ENCODE data around the gene GZMA. TPM values are rescaled to one million over a fixed set of nuclear protein-coding genes. Genes with fewer than 3 reads are reported as not detected.

Gene GZMA
- total RNA-seq, 1 donor from 2014 or later = not detected

GRCh38 chr5:55110217-55110616 is 7.8 kb downstream of the GZMA start:
- Mint-ChIP-seq H3K4me3 (ENCODE audit: unreplicated experiment) (no peak overlapping the region), H3K4me1 (ENCODE audit: low read depth, unreplicated experiment) (no peaks in the 10 kb centered on the region), H3K9me3 (ENCODE audit: unreplicated experiment) (no peaks in the 10 kb centered on the region), H3K36me3 (ENCODE audit: unreplicated experiment) (no peaks in the 10 kb centered on the region), H3K27me3 (ENCODE audit: unreplicated experiment) (peaks cover 2% of the 10 kb centered on the region), H3K27ac (ENCODE audit: unreplicated experiment) (no peak overlapping the region)
- no peak for DNase-seq
- TF ChIP-seq CTCF (IDR thresholded peaks at IDR 0.05; ENCODE audit: partially characterized antibody, unreplicated experiment) = no peak

GRCh38 chr5:55113327-55113726 is 10.9 kb downstream of the GZMA start:
- Mint-ChIP-seq H3K27me3 (ENCODE audit: unreplicated experiment) (peaks cover 2% of the 10 kb centered on the region), H3K27ac (ENCODE audit: unreplicated experiment) (no peak overlapping the region), H3K9me3 (ENCODE audit: unreplicated experiment) (no peaks in the 10 kb centered on the region), H3K4me3 (ENCODE audit: unreplicated experiment) (no peak overlapping the region), H3K36me3 (ENCODE audit: unreplicated experiment) (no peaks in the 10 kb centered on the region), H3K4me1 (ENCODE audit: low read depth, unreplicated experiment) (no peaks in the 10 kb centered on the region)
- no peak for DNase-seq
- no peak for TF ChIP-seq CTCF (IDR thresholded peaks at IDR 0.05; ENCODE audit: partially characterized antibody, unreplicated experiment)

- no peak overlapping the region for H3K4me3 Mint-ChIP-seq (ENCODE audit: unreplicated experiment)
- no peak for TF ChIP-seq CTCF (IDR thresholded peaks at IDR 0.05; ENCODE audit: partially characterized antibody, unreplicated experiment)
- peaks cover 2% of the 10 kb centered on the region for H3K27me3 Mint-ChIP-seq (ENCODE audit: unreplicated experiment)
- no peaks in the 10 kb centered on the region for H3K4me1 Mint-ChIP-seq (ENCODE audit: low read depth, unreplicated experiment)
- H3K36me3 Mint-ChIP-seq (ENCODE audit: unreplicated experiment) = no peaks in the 10 kb centered on the region
- no peaks in the 10 kb centered on the region for H3K9me3 Mint-ChIP-seq (ENCODE audit: unreplicated experiment)
- H3K27ac Mint-ChIP-seq (ENCODE audit: unreplicated experiment) = no peak overlapping the region
- DNase-seq = no peak
These were observed 11.6 kb downstream of the GZMA start for GRCh38 chr5:55114061-55114460.

- Mint-ChIP-seq H3K9me3 (ENCODE audit: unreplicated experiment) (no peaks in the 10 kb centered on the region), H3K27me3 (ENCODE audit: unreplicated experiment) (no peaks in the 10 kb centered on the region), H3K4me1 (ENCODE audit: low read depth, unreplicated experiment) (no peaks in the 10 kb centered on the region), H3K4me3 (ENCODE audit: unreplicated experiment) (no peak overlapping the region), H3K27ac (ENCODE audit: unreplicated experiment) (no peak overlapping the region), H3K36me3 (ENCODE audit: unreplicated experiment) (no peaks in the 10 kb centered on the region)
- no peak for TF ChIP-seq CTCF (IDR thresholded peaks at IDR 0.05; ENCODE audit: partially characterized antibody, unreplicated experiment)
- DNase-seq = no peak
These were observed 20.9 kb downstream of the GZMA start for GRCh38 chr5:55123365-55123764.

GRCh38 chr5:55134053-55134722 is 31.7 kb downstream of the GZMA start:
- TF ChIP-seq CTCF (IDR thresholded peaks at IDR 0.05; ENCODE audit: partially characterized antibody, unreplicated experiment) = no peak
- Mint-ChIP-seq H3K9me3 (ENCODE audit: unreplicated experiment) (no peaks in the 10 kb centered on the region), H3K4me3 (ENCODE audit: unreplicated experiment) (no peak overlapping the region), H3K36me3 (ENCODE audit: unreplicated experiment) (no peaks in the 10 kb centered on the region), H3K27ac (ENCODE audit: unreplicated experiment) (no peak overlapping the region), H3K4me1 (ENCODE audit: low read depth, unreplicated experiment) (no peaks in the 10 kb centered on the region), H3K27me3 (ENCODE audit: unreplicated experiment) (no peaks in the 10 kb centered on the region)
- no peak for DNase-seq

Measured in glutamatergic neuron (in vitro differentiated cells).